GM18499 (cell line): Measurements from ENCODE around the gene BCAR1.
"Not testable (repeated sequence)": the region's sequence is repeated elsewhere in the genome, so short reads cannot be mapped to it uniquely, and the experiment has no call there.

Experiments used
- ATAC-seq: cut with Tn5 transposase; IDR thresholded peaks from one replicate; pipeline ENCODE4 v1.9.1; 2021; ENCODE audit warnings: moderate number of reproducible peaks; ENCODE audit not compliant: insufficient read depth, unreplicated experiment

Gene BCAR1

GRCh38 chr16:75256696-75257343 lies 5.4 kb upstream of the BCAR1 start:
- ATAC-seq = no peak

GRCh38 chr16:75256059-75256571 lies 4.7 kb upstream of the BCAR1 start:
- no peak for ATAC-seq

- no peak for ATAC-seq
These were observed 3.0 kb upstream of the BCAR1 start for GRCh38 chr16:75254359-75254837.

GRCh38 chr16:75252946-75253911 lies 1.8 kb upstream of the BCAR1 start:
- ATAC-seq = no peak

GRCh38 chr16:75252049-75252864 lies 833 bp upstream of the BCAR1 start:
- no peak for ATAC-seq

GRCh38 chr16:75250809-75251279 lies 580 bp downstream of the BCAR1 start:
- ATAC-seq = peak; percentile 9

GRCh38 chr16:75250089-75250808 lies 1.2 kb downstream of the BCAR1 start:
- ATAC-seq = no peak

GRCh38 chr16:75249441-75249840 lies 2.0 kb downstream of the BCAR1 start:
- ATAC-seq = no peak

GRCh38 chr16:75248536-75249380 lies 2.7 kb downstream of the BCAR1 start:
- no peak for ATAC-seq

GRCh38 chr16:75248142-75248535 lies 3.3 kb downstream of the BCAR1 start:
- no peak for ATAC-seq

GRCh38 chr16:75247249-75247648 lies 4.2 kb downstream of the BCAR1 start:
- no peak for ATAC-seq

GRCh38 chr16:75246504-75247205 lies 4.8 kb downstream of the BCAR1 start:
- ATAC-seq = no peak

GRCh38 chr16:75244844-75245758 lies 6.3 kb downstream of the BCAR1 start:
- no peak for ATAC-seq

GRCh38 chr16:75244225-75244809 lies 7.1 kb downstream of the BCAR1 start:
- no peak for ATAC-seq

GRCh38 chr16:75243667-75244224 lies 7.7 kb downstream of the BCAR1 start:
- ATAC-seq = no peak

- ATAC-seq = not testable (repeated sequence)
These were observed 8.9 kb downstream of the BCAR1 start for GRCh38 chr16:75242436-75243078.
